Sigmoid colon (tissue), 4 donors: ENCODE measurements around the gene SLC25A4.

Experiments used
- CTCF ChIP-seq, 4 experiments: fragments of 450-650 bp in 3 of 4; fragments of 200-600 bp in 1 of 4; IDR thresholded peaks; one replicate each; pipeline ENCODE4 v1.5.1; 2016 to 2019; ENCODE audit warnings: antibody characterized with exemption in 4 of 4, mild to moderate bottlenecking in 3 of 4, moderate library complexity in 2 of 4
- EP300 ChIP-seq, 4 donors: sonication (generic); formaldehyde crosslinking; IDR thresholded peaks; one replicate each; pipeline ENCODE4 v1.6.1; 2017; ENCODE audit warnings: antibody characterized with exemption in 4 of 4
- POLR2A ChIP-seq, 2 donors: fragments of 450-650 bp; IDR thresholded peaks; one replicate each; pipeline ENCODE4 v1.6.1; 2016; ENCODE audit warnings: antibody characterized with exemption in 2 of 2, mild to moderate bottlenecking in 2 of 2, moderate library complexity in 2 of 2
- POLR2AphosphoS5 ChIP-seq, 4 donors: sonication (generic); formaldehyde crosslinking; IDR thresholded peaks; one replicate each; pipeline ENCODE4 v1.6.1; 2017; ENCODE audit warnings: antibody characterized with exemption in 4 of 4

GRCh38 chr4:185098474-185098873 lies 44.6 kb upstream of the SLC25A4 start:
- no peak for TF ChIP-seq CTCF (IDR thresholded peaks at IDR 0.05)
- TF ChIP-seq EP300 (IDR thresholded peaks at IDR 0.05), result no peak
- TF ChIP-seq POLR2AphosphoS5 (IDR thresholded peaks at IDR 0.05), result no peak
- no peak for TF ChIP-seq POLR2A (IDR thresholded peaks at IDR 0.05)
